ENCODE results near the gene KDM3B.

- TF ChIP-seq POLR2A (IDR thresholded peaks at IDR 0.05): no peak
- no peak for TF ChIP-seq POLR2AphosphoS5 (IDR thresholded peaks at IDR 0.05)
These were observed 88.7 kb downstream of the KDM3B start for GRCh38 chr5:138441221-138441620.

All from prostate gland (tissue), 1 donor.